H9 (cell line): Measurements from ENCODE around the gene KRT74. TPM values are rescaled to one million over a fixed set of nuclear protein-coding genes. Genes with fewer than 3 reads are reported as not detected.

Experiments used
- DNase-seq: peaks from one replicate; pipeline ENCODE4 v3.0.0-alpha.2; 2017
- H2AFZ ChIP-seq: one replicate; pipeline ENCODE4 v1.6.1; 2013; ENCODE audit warnings: mild to moderate bottlenecking, low read length, control low read depth, moderate library complexity
- H2AK5ac ChIP-seq: 2 replicates; pipeline ENCODE4 v1.6.1; 2013; ENCODE audit warnings: low read length, control low read depth, mixed read lengths; ENCODE audit not compliant: insufficient read length
- H2BK120ac ChIP-seq: one replicate; pipeline ENCODE4 v1.6.1; 2013; ENCODE audit warnings: low read depth, mild to moderate bottlenecking, low read length, control low read depth, inconsistent platforms; ENCODE audit not compliant: poor library complexity, severe bottlenecking
- H2BK12ac ChIP-seq: 2 replicates; pipeline ENCODE4 v1.6.1; 2013; ENCODE audit warnings: low read length, control low read depth, mixed read lengths, low read depth; ENCODE audit not compliant: insufficient read length
- H2BK15ac ChIP-seq: 2 replicates; pipeline ENCODE4 v1.6.1; 2013; ENCODE audit warnings: low read depth, low read length, control low read depth
- H2BK20ac ChIP-seq: one replicate; pipeline ENCODE4 v1.6.1; 2013; ENCODE audit warnings: low read depth, mild to moderate bottlenecking, low read length, control low read depth, inconsistent platforms; ENCODE audit not compliant: poor library complexity, severe bottlenecking
- H2BK5ac ChIP-seq: 2 replicates; pipeline ENCODE4 v1.6.1; 2013; ENCODE audit warnings: low read length, control low read depth, mixed read lengths; ENCODE audit not compliant: insufficient read length
- H3K14ac ChIP-seq: 2 replicates; pipeline ENCODE4 v1.6.1; 2013; ENCODE audit warnings: low read length, control low read depth; ENCODE audit not compliant: insufficient read depth
- H3K18ac ChIP-seq: 2 replicates; pipeline ENCODE4 v1.6.1; 2013; ENCODE audit warnings: low read depth, mild to moderate bottlenecking, mixed read lengths, low read length, control low read depth; ENCODE audit not compliant: insufficient read length
- H3K23ac ChIP-seq: 2 replicates; pipeline ENCODE4 v1.6.1; 2013; ENCODE audit warnings: low read length, control low read depth, mixed read lengths, low read depth; ENCODE audit not compliant: insufficient read length
- H3K23me2 ChIP-seq: 2 replicates; pipeline ENCODE4 v1.6.1; 2013; ENCODE audit warnings: low read depth, mild to moderate bottlenecking, mixed read lengths, low read length, control low read depth; ENCODE audit not compliant: insufficient read length, poor library complexity, severe bottlenecking
- H3K27ac ChIP-seq: 2 replicates; pipeline ENCODE4 v1.5.1; 2013; ENCODE audit warnings: low read length, control low read depth, mixed read lengths, low read depth; ENCODE audit not compliant: insufficient read length
- H3K27me3 ChIP-seq: 2 replicates; pipeline ENCODE4 v1.6.1; 2013; ENCODE audit warnings: low read length, control low read depth, inconsistent platforms; ENCODE audit not compliant: insufficient read depth
- H3K4ac ChIP-seq: 2 replicates; pipeline ENCODE4 v1.6.1; 2013; ENCODE audit warnings: low read depth, mild to moderate bottlenecking, control low read depth, inconsistent platforms, low read length, moderate library complexity
- H3K4me1 ChIP-seq: 2 replicates; pipeline ENCODE4 v1.6.1; 2013; ENCODE audit warnings: low read length, control low read depth, inconsistent platforms; ENCODE audit not compliant: insufficient read depth
- H3K4me2 ChIP-seq: 2 replicates; pipeline ENCODE4 v1.6.1; 2013; ENCODE audit warnings: low read length, control low read depth, mixed read lengths; ENCODE audit not compliant: insufficient read length, insufficient read depth
- H3K56ac ChIP-seq: 2 replicates; pipeline ENCODE4 v1.6.1; 2013; ENCODE audit warnings: low read depth, mild to moderate bottlenecking, mixed read lengths, low read length, control low read depth; ENCODE audit not compliant: insufficient read length
- H3K79me1 ChIP-seq: 2 replicates; pipeline ENCODE4 v1.6.1; 2013; ENCODE audit warnings: low read depth, mild to moderate bottlenecking, moderate library complexity, low read length, control low read depth, inconsistent platforms; ENCODE audit not compliant: insufficient read depth, poor library complexity, severe bottlenecking
- H3K79me2 ChIP-seq: 2 replicates; pipeline ENCODE4 v1.6.1; 2013; ENCODE audit warnings: low read length, control low read depth, inconsistent platforms; ENCODE audit not compliant: insufficient read depth
- H3K9ac ChIP-seq: 2 replicates; pipeline ENCODE4 v1.6.1; 2013; ENCODE audit warnings: low read length, control low read depth, mixed read lengths; ENCODE audit not compliant: insufficient read length; ENCODE audit errors: extremely low read depth
- H3K9me3 ChIP-seq: one replicate; pipeline ENCODE4 v1.6.1; 2013; ENCODE audit warnings: low read depth, low read length, inconsistent platforms; ENCODE audit not compliant: control insufficient read depth
- H3T11ph ChIP-seq: one replicate; pipeline ENCODE4 v1.6.1; 2013; ENCODE audit warnings: mild to moderate bottlenecking, low read length, control low read depth, inconsistent platforms
- H4K20me1 ChIP-seq: one replicate; pipeline ENCODE4 v1.6.1; 2013; ENCODE audit not compliant: control insufficient read depth, insufficient read length, insufficient read depth
- H4K5ac ChIP-seq: 2 replicates; pipeline ENCODE4 v1.6.1; 2013; ENCODE audit warnings: low read depth, mild to moderate bottlenecking, mixed read lengths, low read length, control low read depth; ENCODE audit not compliant: insufficient read length
- H4K8ac ChIP-seq: replicated peaks from 2 replicates; pipeline ENCODE4 v1.6.1; 2013; ENCODE audit warnings: low read length, control low read depth, mixed read lengths, low read depth; ENCODE audit not compliant: insufficient read length
- H4K91ac ChIP-seq: 2 replicates; pipeline ENCODE4 v1.6.1; 2013; ENCODE audit warnings: low read depth, mild to moderate bottlenecking, moderate library complexity, mixed read lengths, low read length, control low read depth; ENCODE audit not compliant: insufficient read length
- H3K27ac Mint-ChIP-seq, 3 experiments: 2 replicates in 2 of 3; 3 replicates in 1 of 3; pipeline ENCODE4 v1.8.0; 2020 to 2021; ENCODE audit warnings: mixed read lengths in 3 of 3, mild to moderate bottlenecking in 1 of 3, moderate library complexity in 1 of 3
- H3K27me3 Mint-ChIP-seq: 2 replicates; pipeline ENCODE4 v1.8.0; 2021; ENCODE audit warnings: low read depth, mild to moderate bottlenecking, moderate library complexity, mixed read lengths
- H3K36me3 Mint-ChIP-seq, 3 experiments: 2 replicates in 2 of 3; 3 replicates in 1 of 3; pipeline ENCODE4 v1.8.0; 2020 to 2021; ENCODE audit warnings: low read depth in 3 of 3, mixed read lengths in 3 of 3; ENCODE audit not compliant: insufficient read depth in 1 of 3
- H3K4me1 Mint-ChIP-seq, 2 experiments: 2 replicates each; pipeline ENCODE4 v1.8.0; 2020; ENCODE audit warnings: mixed read lengths in 2 of 2
- H3K4me3 Mint-ChIP-seq, 2 experiments: 2 replicates in 1 of 2; 3 replicates in 1 of 2; pipeline ENCODE4 v1.8.0; 2020 to 2021; ENCODE audit warnings: mild to moderate bottlenecking in 2 of 2, mixed read lengths in 2 of 2, moderate library complexity in 1 of 2
- H3K9me3 Mint-ChIP-seq, 2 experiments: 2 replicates in 1 of 2; 3 replicates in 1 of 2; pipeline ENCODE4 v1.8.0; 2020; ENCODE audit warnings: mild to moderate bottlenecking in 2 of 2, mixed read lengths in 2 of 2, moderate library complexity in 1 of 2
- CTCF ChIP-seq: fragments of 200-600 bp; sonication (generic); conservative IDR thresholded peaks from 3 replicates; pipeline ENCODE4 v1.8.0; 2021; ENCODE audit warnings: antibody characterized with exemption, mild to moderate bottlenecking
- WGBS: extraction: QIAGEN DNeasy Blood & Tissue Kit; methylation state at CpG from one replicate; pipeline ENCODE4 v1.1.7; 2013; ENCODE audit warnings: missing lambda C conversion rate, low lambda C conversion rate, mixed read lengths; ENCODE audit not compliant: insufficient read length; ENCODE audit errors: extremely low coverage; 5-methylcytosine and 5-hydroxymethylcytosine counted together
- total RNA-seq: library from RNA; stranded (reverse); gene quantifications from 2 replicates; pipeline ENCODE4 v1.2.1, GENCODE V29; 2021

KRT74 gene
- total RNA-seq, 1 experiment from 2014 or later, result not detected

- no CpG with 5 or more reads among the region's 5 CpGs for WGBS
- no peak for TF ChIP-seq CTCF
- peaks cover 0 to 4% of the 10 kb centered on the region in 2 experiments; a peak in 2 of 4 replicates for H3K4me1 Mint-ChIP-seq
- no peaks in the 10 kb centered on the region for H3K23me2 ChIP-seq
- H3K14ac ChIP-seq, result no peak overlapping the region; the same call in 1 of the 2 replicates
- H3K56ac ChIP-seq, result no peak overlapping the region
- no peaks in the 10 kb centered on the region for H3K4me1 ChIP-seq
- H3K4me2 ChIP-seq, result no peak overlapping the region
- H3K79me2 ChIP-seq, result no peaks in the 10 kb centered on the region
- no peak overlapping the region for H4K8ac ChIP-seq
- no peaks in the 10 kb centered on the region for H3K27me3 ChIP-seq
- no peak overlapping the region for H2BK5ac ChIP-seq
- no peak overlapping the region for H2BK120ac ChIP-seq
- no peak overlapping the region for H2AK5ac ChIP-seq
- H4K20me1 ChIP-seq, result no peaks in the 10 kb centered on the region
- H3K4ac ChIP-seq, result no peak overlapping the region
- no peak overlapping the region for H4K5ac ChIP-seq
- no peak overlapping the region for H2AFZ ChIP-seq
- no peak overlapping the region for H3K27ac ChIP-seq
- no peaks in the 10 kb centered on the region for H3K9me3 Mint-ChIP-seq
- no peak overlapping the region for H3K4me3 Mint-ChIP-seq
- H3K36me3 Mint-ChIP-seq, result no peaks in the 10 kb centered on the region
- H3K27ac Mint-ChIP-seq, result no peak overlapping the region
- H2BK12ac ChIP-seq, result no peak overlapping the region
- no peak overlapping the region for H3K18ac ChIP-seq
- H3K79me1 ChIP-seq, result no peaks in the 10 kb centered on the region
- no peak overlapping the region for H2BK20ac ChIP-seq
- no peak overlapping the region for H4K91ac ChIP-seq
- H2BK15ac ChIP-seq, result no peak overlapping the region
- no peak for DNase-seq
- H3K9ac ChIP-seq, result no peak overlapping the region
- H3K9me3 ChIP-seq, result no peaks in the 10 kb centered on the region
- H3K23ac ChIP-seq, result no peak overlapping the region
- H3T11ph ChIP-seq, result no peak overlapping the region
- H3K27me3 Mint-ChIP-seq, result peaks cover 46% of the 10 kb centered on the region
Observed at GRCh38 chr12:52612431-52613383, 39.1 kb upstream of the KRT74 start.
